Dendritic cell treated with granulocyte-macrophage colony-stimulating factor and Interleukin-4, amounts not matched to agents 40 ng/mL and 50 ng/mL, for 4 days (primary cell): ENCODE measurements around the gene ITIH4.

Source experiments
- H3K27ac Mint-ChIP-seq: one replicate; pipeline ENCODE4 v1.8.0; 2022; ENCODE audit warnings: mild to moderate bottlenecking, mixed read lengths
- H3K27me3 Mint-ChIP-seq: one replicate; pipeline ENCODE4 v1.8.0; 2022; ENCODE audit warnings: mild to moderate bottlenecking, mixed read lengths
- H3K36me3 Mint-ChIP-seq: one replicate; pipeline ENCODE4 v1.8.0; 2022; ENCODE audit warnings: low read depth, mixed read lengths
- H3K4me1 Mint-ChIP-seq: one replicate; pipeline ENCODE4 v1.8.0; 2022; ENCODE audit warnings: low read depth, mixed read lengths
- H3K4me3 Mint-ChIP-seq: one replicate; pipeline ENCODE4 v1.8.0; 2022; ENCODE audit warnings: mild to moderate bottlenecking, moderate library complexity, mixed read lengths
- H3K9me3 Mint-ChIP-seq: one replicate; pipeline ENCODE4 v1.8.0; 2022; ENCODE audit warnings: mixed read lengths
- intact Hi-C: fragments of 100-400 bp; cut with micrococcal nuclease; formaldehyde crosslinking; loops from one replicate; pipeline ENCODE4 v1.15.0; 2022

The ITIH4 gene

DNA sequence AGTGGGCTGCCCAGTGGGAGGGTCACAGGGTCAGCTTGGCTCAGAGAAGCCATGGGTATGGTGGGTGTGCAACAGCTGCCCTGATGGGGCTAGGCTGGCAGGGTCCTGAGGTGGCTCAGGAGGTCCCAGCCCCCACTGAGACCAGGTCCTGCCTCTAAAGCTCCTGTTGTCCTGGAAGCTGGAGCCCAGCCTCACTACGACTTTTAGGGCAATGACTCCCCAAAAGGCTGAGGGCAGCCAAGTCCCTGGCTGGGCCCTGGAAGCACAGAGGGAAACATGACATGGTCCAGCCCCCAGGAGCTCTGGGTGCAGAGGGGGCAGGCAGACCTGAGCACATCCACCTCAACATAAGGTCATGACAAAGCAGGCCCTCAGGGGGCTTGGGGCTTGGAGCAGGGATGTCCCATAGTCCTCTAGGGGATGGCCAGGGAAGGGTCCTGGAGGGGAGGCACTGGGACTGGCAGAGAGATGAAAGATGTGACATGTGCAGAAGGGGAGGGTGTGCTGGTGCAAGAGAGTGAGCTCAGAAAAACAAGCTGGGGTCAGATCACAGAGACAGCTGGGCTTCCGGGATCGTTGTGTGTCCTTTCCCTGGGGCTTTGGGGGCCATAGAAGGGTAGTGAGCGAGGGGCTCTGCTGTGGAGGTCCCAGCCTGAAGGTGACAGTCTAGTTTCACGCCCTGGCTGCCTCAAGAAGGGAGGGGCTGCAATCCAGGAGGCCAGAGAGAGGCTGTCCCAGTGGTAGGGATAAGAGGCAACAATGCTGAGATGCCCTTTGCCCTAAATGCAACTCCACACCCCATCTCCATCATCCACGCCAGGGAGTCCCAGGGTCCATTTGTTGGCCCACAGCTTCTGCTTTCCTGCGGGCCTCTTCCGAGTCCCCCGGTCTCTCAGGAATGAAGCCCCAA lies 36.5 kb downstream of the ITIH4 start:
- intact Hi-C loops: no loop called here
- H3K36me3 Mint-ChIP-seq: no peaks in the 10 kb centered on the region
- H3K9me3 Mint-ChIP-seq: no peaks in the 10 kb centered on the region
- peaks cover 2% of the 10 kb centered on the region for H3K27me3 Mint-ChIP-seq
- no peak overlapping the region for H3K4me3 Mint-ChIP-seq
- H3K4me1 Mint-ChIP-seq: no peaks in the 10 kb centered on the region
- no peak overlapping the region for H3K27ac Mint-ChIP-seq

DNA sequence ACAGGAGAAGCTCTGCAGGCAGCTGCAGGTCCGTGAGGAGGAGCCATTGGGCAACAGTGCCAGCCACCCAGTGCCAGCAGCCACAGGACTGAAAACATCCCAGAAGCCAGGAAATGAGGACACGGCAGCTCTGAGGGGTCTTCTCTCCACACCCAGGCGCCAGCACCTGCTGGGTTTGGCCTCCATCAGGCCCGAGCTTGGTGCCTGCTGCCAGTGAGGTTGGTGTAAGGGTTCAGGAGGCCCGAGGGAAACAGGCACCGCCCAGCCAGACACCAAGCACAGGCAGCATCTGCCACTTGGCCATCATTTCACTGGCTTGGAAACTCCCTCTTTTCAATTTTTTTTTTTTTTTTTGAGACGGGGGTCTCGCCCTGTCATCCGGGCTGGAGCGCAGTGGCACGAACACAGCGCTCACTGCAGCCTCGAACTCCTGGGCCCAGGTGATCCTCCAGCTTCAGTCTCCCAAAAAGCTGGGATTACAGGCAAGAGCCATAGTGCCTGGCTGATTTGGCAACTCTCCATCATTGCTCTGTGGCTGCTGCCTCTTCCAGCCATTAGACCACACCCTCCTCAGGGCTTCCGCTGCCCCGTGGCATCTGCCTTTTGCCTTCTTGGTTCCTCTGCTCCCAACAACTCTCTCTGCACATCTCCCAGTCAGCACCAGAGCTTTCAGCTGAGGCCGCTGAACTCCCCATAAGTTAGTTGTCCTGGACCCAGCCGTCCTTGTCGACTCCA lies 37.3 kb downstream of the ITIH4 start:
- Mint-ChIP-seq H3K4me1 (no peaks in the 10 kb centered on the region), H3K4me3 (no peak overlapping the region), H3K36me3 (no peaks in the 10 kb centered on the region), H3K27ac (no peak overlapping the region), H3K27me3 (peaks cover 2% of the 10 kb centered on the region), H3K9me3 (no peaks in the 10 kb centered on the region)
- intact Hi-C loops: no loop called here

DNA sequence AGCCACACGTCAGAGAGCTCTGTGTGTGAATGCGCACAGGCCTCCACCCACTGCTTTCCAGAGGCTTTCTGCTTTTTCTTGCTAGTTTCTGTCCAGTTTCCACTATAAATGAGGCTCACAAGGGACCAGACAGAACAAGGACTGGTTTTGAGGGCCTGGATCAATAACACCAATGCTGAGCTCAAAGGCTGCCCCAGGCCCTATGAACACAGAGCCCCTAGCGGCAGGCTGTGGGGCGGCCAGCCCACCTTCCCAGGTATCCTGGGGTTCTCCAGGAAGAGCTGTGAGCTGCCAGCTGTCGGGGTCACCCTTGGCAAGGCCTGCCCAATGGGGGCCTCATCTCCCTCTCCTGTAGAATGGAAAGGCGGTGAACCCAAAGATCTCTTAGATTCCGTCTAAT lies 38.1 kb downstream of the ITIH4 start:
- H3K27me3 Mint-ChIP-seq: peaks cover 2% of the 10 kb centered on the region
- no peak overlapping the region for H3K27ac Mint-ChIP-seq
- no peaks in the 10 kb centered on the region for H3K4me1 Mint-ChIP-seq
- no peak overlapping the region for H3K4me3 Mint-ChIP-seq
- no peaks in the 10 kb centered on the region for H3K9me3 Mint-ChIP-seq
- no peaks in the 10 kb centered on the region for H3K36me3 Mint-ChIP-seq
- intact Hi-C loops: no loop called here

DNA sequence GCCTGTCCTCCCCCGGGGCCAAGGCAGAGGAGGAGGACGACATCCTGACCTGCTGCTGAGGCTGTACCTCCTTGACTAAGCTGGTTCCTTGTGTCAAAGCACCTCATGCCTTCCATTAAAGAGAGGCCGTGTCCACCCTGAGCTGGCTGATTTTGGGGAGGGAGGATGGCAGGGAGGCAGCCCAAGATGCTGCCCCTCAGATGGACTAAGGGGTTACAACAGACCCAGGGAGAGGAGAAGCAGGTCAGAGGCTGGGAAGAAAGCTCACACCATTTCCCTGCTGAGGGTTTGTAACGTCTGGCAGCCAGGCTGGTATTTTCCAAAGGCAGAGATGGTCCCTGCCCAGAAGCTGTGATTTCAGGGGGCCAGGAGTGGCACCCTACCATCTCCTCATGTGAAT lies 38.5 kb downstream of the ITIH4 start:
- no peak overlapping the region for H3K27ac Mint-ChIP-seq
- H3K27me3 Mint-ChIP-seq: peaks cover 2% of the 10 kb centered on the region
- no peaks in the 10 kb centered on the region for H3K9me3 Mint-ChIP-seq
- intact Hi-C loops: no loop called here
- no peaks in the 10 kb centered on the region for H3K36me3 Mint-ChIP-seq
- no peak overlapping the region for H3K4me3 Mint-ChIP-seq
- H3K4me1 Mint-ChIP-seq: no peaks in the 10 kb centered on the region

DNA sequence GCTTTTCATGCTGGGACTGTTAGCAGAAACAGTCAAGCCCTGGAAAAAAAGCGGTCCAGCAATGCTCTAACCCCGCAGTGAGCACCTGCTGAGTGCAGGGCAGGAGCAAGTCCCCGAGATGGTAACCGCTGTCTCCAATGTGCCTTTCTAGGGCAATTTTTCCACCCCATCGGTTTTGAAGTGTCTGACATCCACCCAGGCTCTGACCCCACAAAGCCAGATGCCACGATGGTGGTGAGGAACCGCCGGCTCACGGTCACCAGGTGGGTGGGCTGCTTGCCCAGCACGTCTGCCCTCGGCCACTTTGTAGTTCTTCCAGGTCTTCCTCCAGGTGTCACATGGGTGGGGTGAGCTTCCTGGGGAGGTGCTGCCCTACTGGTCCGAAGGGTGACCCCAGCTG lies 39.1 kb downstream of the ITIH4 start:
- no peaks in the 10 kb centered on the region for H3K36me3 Mint-ChIP-seq
- H3K27ac Mint-ChIP-seq: no peak overlapping the region
- peaks cover 2% of the 10 kb centered on the region for H3K27me3 Mint-ChIP-seq
- H3K4me3 Mint-ChIP-seq: no peak overlapping the region
- no peaks in the 10 kb centered on the region for H3K9me3 Mint-ChIP-seq
- no peaks in the 10 kb centered on the region for H3K4me1 Mint-ChIP-seq
- intact Hi-C loops: no loop called here

DNA sequence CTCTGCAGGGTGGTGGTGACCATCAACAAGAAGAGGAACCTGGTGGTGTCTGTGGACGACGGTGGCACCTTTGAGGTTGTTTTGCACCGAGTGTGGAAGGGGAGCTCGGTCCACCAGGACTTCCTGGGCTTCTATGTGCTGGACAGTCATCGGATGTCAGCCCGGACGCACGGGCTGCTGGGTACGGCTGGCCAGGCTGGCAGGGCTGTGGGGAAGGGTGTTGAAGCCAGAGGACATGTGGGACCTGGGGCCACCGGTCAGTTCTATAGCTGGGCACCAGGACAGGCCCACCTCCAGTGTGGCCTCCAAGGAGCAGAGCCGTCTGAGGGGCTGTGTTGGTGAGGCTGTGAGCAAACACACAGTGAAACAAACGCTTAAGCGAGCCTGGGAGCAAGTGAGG lies 39.7 kb downstream of the ITIH4 start:
- no peaks in the 10 kb centered on the region for H3K27me3 Mint-ChIP-seq
- H3K4me3 Mint-ChIP-seq: no peak overlapping the region
- intact Hi-C loops: no loop called here
- no peaks in the 10 kb centered on the region for H3K4me1 Mint-ChIP-seq
- no peak overlapping the region for H3K27ac Mint-ChIP-seq
- no peaks in the 10 kb centered on the region for H3K36me3 Mint-ChIP-seq
- no peaks in the 10 kb centered on the region for H3K9me3 Mint-ChIP-seq

GRCh38 chr3:52790337-52790736 lies 40.1 kb downstream of the ITIH4 start:
- Mint-ChIP-seq H3K27ac (no peak overlapping the region), H3K36me3 (no peaks in the 10 kb centered on the region), H3K9me3 (no peaks in the 10 kb centered on the region), H3K27me3 (no peaks in the 10 kb centered on the region), H3K4me1 (no peaks in the 10 kb centered on the region), H3K4me3 (no peak overlapping the region)
- intact Hi-C loops: no loop called here

GRCh38 chr3:52789746-52790040 lies 40.8 kb downstream of the ITIH4 start:
- Mint-ChIP-seq H3K36me3 (no peaks in the 10 kb centered on the region), H3K27ac (no peak overlapping the region), H3K4me1 (no peaks in the 10 kb centered on the region), H3K9me3 (no peaks in the 10 kb centered on the region), H3K27me3 (peaks cover 2% of the 10 kb centered on the region), H3K4me3 (no peak overlapping the region)
- intact Hi-C loops: no loop called here

GRCh38 chr3:52788890-52789745 lies 41.4 kb downstream of the ITIH4 start:
- H3K4me3 Mint-ChIP-seq: no peak overlapping the region
- intact Hi-C loops: no loop called here
- H3K4me1 Mint-ChIP-seq: no peaks in the 10 kb centered on the region
- no peak overlapping the region for H3K27ac Mint-ChIP-seq
- H3K36me3 Mint-ChIP-seq: no peaks in the 10 kb centered on the region
- H3K27me3 Mint-ChIP-seq: peaks cover 2% of the 10 kb centered on the region
- no peaks in the 10 kb centered on the region for H3K9me3 Mint-ChIP-seq

DNA sequence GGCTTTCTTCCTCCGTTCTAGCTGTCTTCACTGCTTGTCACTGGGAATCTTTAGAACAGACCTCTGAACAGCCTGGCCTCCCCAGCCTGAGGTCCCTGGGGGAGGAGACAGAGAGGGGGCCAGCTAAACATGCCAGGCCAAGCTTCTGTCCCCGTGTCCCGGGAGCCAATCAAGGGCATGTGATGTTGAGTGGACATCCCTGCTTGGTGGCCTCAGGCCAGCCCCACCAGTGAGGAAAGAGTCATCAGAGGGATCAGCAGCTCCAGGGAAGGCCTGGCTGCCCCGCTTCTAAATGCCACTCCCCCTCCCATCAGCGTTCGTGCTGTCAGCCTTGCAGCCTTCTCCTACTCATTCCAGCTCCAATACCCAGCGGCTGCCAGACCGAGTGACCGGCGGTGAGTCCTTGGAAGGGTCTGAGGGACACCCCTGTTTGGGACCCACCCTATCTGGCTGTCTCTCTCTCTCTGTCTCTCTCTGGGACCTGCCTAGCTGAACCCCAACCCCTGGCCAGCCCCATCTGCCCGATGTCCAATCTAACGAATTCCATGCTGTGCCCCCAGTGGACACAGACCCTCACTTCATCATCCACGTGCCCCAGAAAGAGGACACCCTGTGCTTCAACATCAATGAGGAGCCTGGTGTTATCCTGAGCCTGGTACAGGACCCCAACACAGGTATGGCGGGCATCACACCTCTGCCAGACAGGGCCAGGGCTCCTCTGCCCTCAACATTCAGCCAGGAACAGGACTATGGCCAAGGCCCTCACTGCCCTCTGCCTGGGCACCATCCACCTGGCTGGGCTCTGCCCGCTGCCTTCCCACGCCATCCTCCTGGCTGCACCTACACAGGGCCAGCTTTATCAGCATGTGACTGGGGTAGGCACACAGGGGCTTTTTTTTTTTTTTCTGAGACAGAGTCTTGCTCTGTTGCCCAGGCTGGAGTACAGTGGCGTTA lies 42.5 kb downstream of the ITIH4 start:
- Mint-ChIP-seq H3K36me3 (no peaks in the 10 kb centered on the region), H3K27me3 (peaks cover 2% of the 10 kb centered on the region), H3K9me3 (no peaks in the 10 kb centered on the region), H3K4me3 (no peak overlapping the region), H3K4me1 (no peaks in the 10 kb centered on the region), H3K27ac (no peak overlapping the region)
- intact Hi-C loops: no loop called here

DNA sequence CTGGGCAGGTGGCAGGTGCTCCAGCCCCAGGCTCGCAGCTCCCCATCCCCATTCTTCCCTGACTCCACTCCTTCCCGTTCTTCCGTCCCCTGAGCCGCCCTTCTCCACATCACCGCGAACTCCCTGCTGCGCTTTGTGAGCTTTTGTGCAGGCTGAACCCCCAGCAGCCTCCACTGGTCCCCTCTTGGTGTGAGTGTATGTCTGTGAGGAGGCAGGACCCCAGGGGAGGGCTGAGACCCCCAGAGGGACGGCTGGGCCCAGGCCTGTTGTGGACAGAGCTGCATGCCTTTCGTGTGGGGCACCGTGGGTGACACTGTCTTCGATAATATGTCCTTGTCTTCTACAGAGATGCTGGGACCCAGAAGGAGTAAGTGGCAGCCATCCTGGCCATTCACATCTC lies 43.2 kb downstream of the ITIH4 start:
- Mint-ChIP-seq H3K36me3 (no peaks in the 10 kb centered on the region), H3K27ac (no peak overlapping the region), H3K4me3 (no peak overlapping the region), H3K27me3 (peaks cover 2% of the 10 kb centered on the region), H3K4me1 (no peaks in the 10 kb centered on the region), H3K9me3 (no peaks in the 10 kb centered on the region)
- intact Hi-C loops: no loop called here

DNA sequence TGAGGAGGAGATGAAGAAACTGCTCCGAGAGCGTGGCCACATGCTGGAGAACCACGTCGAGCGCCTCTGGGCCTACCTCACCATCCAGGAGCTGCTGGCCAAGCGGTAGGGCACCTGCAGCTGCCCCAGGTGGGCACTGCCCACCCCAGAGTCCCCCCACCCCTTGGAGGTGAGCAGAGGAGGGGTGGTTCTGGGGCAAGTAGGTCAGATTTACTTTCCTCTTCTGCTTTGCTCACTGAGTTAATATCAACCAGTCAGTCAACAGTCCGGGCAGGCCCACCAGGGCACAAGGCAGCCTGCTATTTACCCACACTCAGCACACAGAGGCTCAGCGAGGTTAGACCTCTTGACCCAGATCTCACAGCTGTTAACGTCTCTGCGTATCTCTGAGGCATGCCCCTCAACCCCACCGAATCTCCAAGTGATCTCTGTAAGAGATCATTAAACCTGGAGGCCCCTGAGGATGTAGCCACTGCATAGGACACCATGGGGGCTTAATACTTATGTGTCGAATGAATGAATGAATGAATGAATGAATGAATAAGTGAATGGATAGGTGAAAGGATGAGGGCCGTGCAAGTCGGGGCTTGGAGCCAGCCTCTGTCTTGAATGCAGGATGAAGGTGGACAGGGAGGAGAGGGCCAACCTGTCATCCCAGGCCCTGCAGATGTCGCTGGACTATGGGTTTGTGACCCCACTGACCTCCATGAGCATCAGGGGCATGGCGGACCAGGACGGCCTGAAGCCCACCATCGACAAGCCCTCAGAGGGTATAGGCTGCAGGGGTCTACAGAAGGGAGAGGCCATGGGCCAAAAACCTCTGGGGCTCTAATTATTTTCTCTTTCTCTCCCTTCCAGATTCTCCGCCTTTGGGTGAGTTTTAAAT lies 43.9 kb downstream of the ITIH4 start:
- no peak overlapping the region for H3K27ac Mint-ChIP-seq

More for the DNA sequence above, 43.9 kb downstream of the ITIH4 start:
- H3K4me3 Mint-ChIP-seq: no peak overlapping the region
- intact Hi-C loops: no loop called here
- H3K9me3 Mint-ChIP-seq: no peaks in the 10 kb centered on the region
- H3K36me3 Mint-ChIP-seq: no peaks in the 10 kb centered on the region
- H3K4me1 Mint-ChIP-seq: peaks cover 6% of the 10 kb centered on the region
- peaks cover 2% of the 10 kb centered on the region for H3K27me3 Mint-ChIP-seq
